Endothelial cell of umbilical vein (primary cell): ENCODE results near the gene RPGR. TPM values are rescaled to one million over a fixed set of nuclear protein-coding genes. Genes with fewer than 3 reads are reported as not detected.
A peak's percentile ranks its signal among the peaks of the same experiment; 100 is the strongest.

Experiments
- BruUV-seq: library from RNA; stranded (reverse); fragments of 400-500 nt; replicated peaks from 2 replicates; lab custom pipeline; 2021; lab: Mats Ljungman, UMichigan
- CTCF ChIA-PET: fragments of 300-600, 350-600 bp; sonication (Branson Sonifier 250); formaldehyde crosslinking; loops from one replicate; lab custom pipeline; 2021; ENCODE audit warnings: antibody characterized with exemption, inconsistent platforms; lab: Charles Lee
- POLR2A ChIA-PET: fragments of 300-600, 350-600 bp; sonication (Branson Sonifier 250); formaldehyde crosslinking; loops from one replicate; lab custom pipeline; 2021; ENCODE audit warnings: antibody characterized with exemption, inconsistent platforms; lab: Charles Lee
- DNase-seq: peaks from one replicate; pipeline ENCODE4 v3.0.0-alpha.2; 2011; ENCODE audit warnings: low read depth, low spot score
- FAIRE-seq: peaks from 2 replicates; lab custom pipeline; 2011; peaks lifted over from hg19 to GRCh38; lab: Jason Lieb, UNC
- H2AFZ ChIP-seq: 2 replicates; pipeline ENCODE4 v1.6.0; 2012; ENCODE audit warnings: low read depth, low read length, control low read depth, inconsistent platforms
- H3K27ac ChIP-seq: 2 replicates; pipeline ENCODE4 v1.5.1; 2011; ENCODE audit warnings: low read depth, mild to moderate bottlenecking, control low read depth, low read length, moderate library complexity; ENCODE audit not compliant: insufficient read depth
- H3K27me3 ChIP-seq, 2 experiments: 2 replicates each; pipeline versions ENCODE4 v1.6.0 to v1.6.1; 2011; ENCODE audit warnings: low read length in 2 of 2, mixed read lengths in 1 of 2; ENCODE audit not compliant: control insufficient read depth in 2 of 2, insufficient read depth in 2 of 2
- H3K36me3 ChIP-seq, 2 experiments: 2 replicates in 1 of 2; 3 replicates in 1 of 2; pipeline ENCODE4 v1.5.1; 2011; ENCODE audit warnings: low read length in 2 of 2, mild to moderate bottlenecking in 1 of 2, moderate library complexity in 1 of 2; ENCODE audit not compliant: control insufficient read depth in 2 of 2, insufficient read depth in 2 of 2; ENCODE audit errors: extremely low read depth in 1 of 2
- H3K4me1 ChIP-seq: 3 replicates; pipeline ENCODE4 v1.5.1; 2011; ENCODE audit warnings: mild to moderate bottlenecking, low read length; ENCODE audit not compliant: control insufficient read depth, insufficient read depth; ENCODE audit errors: extremely low read depth
- H3K4me2 ChIP-seq: 2 replicates; pipeline ENCODE4 v1.6.1; 2011; ENCODE audit warnings: low read length, control low read depth, mixed read lengths; ENCODE audit not compliant: insufficient read depth
- H3K4me3 ChIP-seq, 3 experiments: fragments of 200-600 bp in 1 of 3; sonication (generic), shearing (Covaris generic) in 1 of 3; replicated peaks in 1 of 3; 2 replicates each; pipeline ENCODE4 v1.5.1; 2011 to 2016; ENCODE audit warnings: control low read depth in 3 of 3, low read length in 3 of 3, mild to moderate bottlenecking in 2 of 3, inconsistent platforms in 1 of 3, low read depth in 1 of 3, moderate library complexity in 1 of 3; ENCODE audit not compliant: insufficient read depth in 1 of 3
- H3K79me2 ChIP-seq: 2 replicates; pipeline ENCODE4 v1.6.0; 2012; ENCODE audit warnings: low read length, inconsistent platforms; ENCODE audit not compliant: control insufficient read depth, insufficient read depth
- H3K9ac ChIP-seq: replicated peaks from 2 replicates; pipeline ENCODE3; 2011; ENCODE audit warnings: low read length, control low read depth; ENCODE audit not compliant: insufficient read depth; ENCODE audit errors: extremely low read depth
- H3K9me1 ChIP-seq: replicated peaks from 3 replicates; pipeline ENCODE4 v1.6.0; 2011; ENCODE audit warnings: mild to moderate bottlenecking, low read length; ENCODE audit not compliant: control insufficient read depth, insufficient read depth; ENCODE audit errors: extremely low read depth
- H3K9me3 ChIP-seq: replicated peaks from 2 replicates; pipeline ENCODE4 v1.5.1; 2012; ENCODE audit warnings: low read length, inconsistent platforms; ENCODE audit not compliant: control insufficient read depth, insufficient read depth
- H4K20me1 ChIP-seq: replicated peaks from 2 replicates; pipeline ENCODE3; 2011; ENCODE audit warnings: mild to moderate bottlenecking, low read length; ENCODE audit not compliant: control insufficient read depth, insufficient read depth; ENCODE audit errors: extremely low read depth
- FOS ChIP-seq: IDR thresholded peaks from 2 replicates; pipeline ENCODE4 v1.6.1; 2011; ENCODE audit warnings: mild to moderate bottlenecking, low read length, moderate library complexity, borderline replicate concordance; ENCODE audit not compliant: insufficient read depth
- GATA2 ChIP-seq: IDR thresholded peaks from 2 replicates; pipeline ENCODE4 v1.7.0; 2011; ENCODE audit warnings: low read depth, mild to moderate bottlenecking, moderate library complexity, mixed read lengths, low read length; ENCODE audit not compliant: insufficient read length, insufficient read depth
- JUN ChIP-seq: IDR thresholded peaks from 2 replicates; pipeline ENCODE4 v1.6.1; 2011; ENCODE audit warnings: borderline replicate concordance, low read depth; ENCODE audit not compliant: insufficient read length, insufficient read depth
- MAX ChIP-seq: IDR thresholded peaks from 2 replicates; pipeline ENCODE4 v1.6.1; 2011; ENCODE audit not compliant: insufficient read depth, insufficient read length
- POLR2A ChIP-seq: IDR thresholded peaks from 2 replicates; pipeline ENCODE4 v1.6.1; 2012; ENCODE audit warnings: low read depth, mild to moderate bottlenecking, control low read depth, low read length
- dilution Hi-C: fragments of 300-500 bp; cut with MboI; formaldehyde crosslinking; loops from one replicate; pipeline ENCODE4 v1.15.0; 2019; ENCODE audit warnings: low sequenced_read_pairs; ENCODE audit not compliant: extremely low pct_ligation_motif_present
- intact Hi-C: fragments of 100-400 bp; cut with micrococcal nuclease; formaldehyde crosslinking; loops from one replicate; pipeline ENCODE4 v1.10.0; 2022
- polyA plus RNA-seq, 4 experiments: library from polyadenylated mRNA; depleted of rRNA in 3 of 4; stranded (reverse) in 3 of 4; unstranded in 1 of 4; fragments of >200 nt; gene quantifications; 2 replicates each; pipeline versions ENCODE4 v1.2.1 to v1.2.3, GENCODE V29; 2011 to 2012; ENCODE audit warnings: missing spikeins in 1 of 4
- total RNA-seq: library from RNA; stranded (reverse); gene quantifications from 2 replicates; pipeline ENCODE4 v1.2.3, GENCODE V29; 2021

RPGR gene
- total and polyA plus RNA-seq, 2 donors (not counting 3 experiments of a cell fraction or from before 2014, with no cell fraction given) = 2.7 to 24.0 TPM

- no peak for TF ChIP-seq MAX
- TF ChIP-seq FOS = no peak
- TF ChIP-seq POLR2A = no peak
- TF ChIP-seq GATA2 = no peak
- TF ChIP-seq JUN = no peak
- intact Hi-C loops = no loop called here
- H3K9ac ChIP-seq = no peak overlapping the region
- H3K27ac ChIP-seq = no peak overlapping the region
- H4K20me1 ChIP-seq = no peaks in the 10 kb centered on the region
- ChIA-PET CTCF (no interaction called here), POLR2A (no interaction called here)
- H3K9me1 ChIP-seq = no peaks in the 10 kb centered on the region
- no peak for FAIRE-seq
- no peak for DNase-seq
- dilution Hi-C loops = no loop called here
- no TSS peak for BruUV-seq
- peaks cover 9% of the 10 kb centered on the region for H3K4me1 ChIP-seq
- H3K79me2 ChIP-seq = no peaks in the 10 kb centered on the region
- no peaks in the 10 kb centered on the region for H3K27me3 ChIP-seq
- no peaks in the 10 kb centered on the region for H3K36me3 ChIP-seq
- H2AFZ ChIP-seq = no peak overlapping the region
- no peaks in the 10 kb centered on the region for H3K9me3 ChIP-seq
- H3K4me2 ChIP-seq = no peak overlapping the region
- H3K4me3 ChIP-seq = no peak overlapping the region
Observed at GRCh38 chrX:38351346-38351745, 24.0 kb upstream of the RPGR start.

GRCh38 chrX:38347136-38347535, 19.8 kb upstream of the RPGR start:
- Histone ChIP-seq H3K4me1 (peaks cover 9% of the 10 kb centered on the region), H2AFZ (no peak overlapping the region), H3K36me3 (no peaks in the 10 kb centered on the region), H3K9ac (no peak overlapping the region), H3K9me1 (no peaks in the 10 kb centered on the region), H3K27me3 (no peaks in the 10 kb centered on the region), H3K4me2 (peak overlapping the region; percentile 17), H4K20me1 (no peaks in the 10 kb centered on the region), H3K79me2 (no peaks in the 10 kb centered on the region), H3K4me3 (no peak overlapping the region), H3K27ac (no peak overlapping the region), H3K9me3 (no peaks in the 10 kb centered on the region)
- DNase-seq = peak; percentile 75
- ChIA-PET POLR2A (no interaction called here), CTCF (interaction anchor here (1.2 to 1.5 kb wide), 3 partner anchors 11 to 20 kb away, joined by 3 to 7 read pairs (median 6); partner anchors contain the start of gene RPGR)
- FAIRE-seq = peak; percentile 64
- no TSS peak for BruUV-seq
- no peak for TF ChIP-seq JUN
- TF ChIP-seq FOS = peak; percentile 25
- dilution Hi-C loops = no loop called here
- intact Hi-C loops = no loop called here
